Ectodermal cell (in vitro differentiated cells): Measurements from ENCODE around the gene PDXP.

ENCODE experiments used
- H3K27ac ChIP-seq: 2 replicates; pipeline ENCODE4 v1.7.0; 2013; ENCODE audit warnings: mild to moderate bottlenecking, low read depth, low read length; ENCODE audit not compliant: insufficient read depth, poor library complexity, severe bottlenecking
- H3K27me3 ChIP-seq: 2 replicates; pipeline ENCODE4 v1.7.0; 2013; ENCODE audit warnings: mild to moderate bottlenecking, low read length; ENCODE audit not compliant: insufficient read depth, control insufficient read depth, poor library complexity, severe bottlenecking
- H3K36me3 ChIP-seq: one replicate; pipeline ENCODE4 v1.7.0; 2013; ENCODE audit warnings: low read length; ENCODE audit not compliant: control insufficient read depth, insufficient read depth
- H3K4me1 ChIP-seq: one replicate; pipeline ENCODE4 v1.7.0; 2013; ENCODE audit warnings: low read length; ENCODE audit not compliant: control insufficient read depth, insufficient read depth
- H3K4me3 ChIP-seq: 2 replicates; pipeline ENCODE4 v1.7.0; 2013; ENCODE audit warnings: low read depth, low read length, control low read depth; ENCODE audit not compliant: insufficient read depth
- H3K9me3 ChIP-seq: 2 replicates; pipeline ENCODE4 v1.7.0; 2013; ENCODE audit warnings: mild to moderate bottlenecking, low read length, moderate library complexity; ENCODE audit not compliant: control insufficient read depth
- WGBS, 2 experiments: methylation state at CpG; one replicate each; pipeline ENCODE4 v1.1.7; 2013; ENCODE audit warnings: missing lambda C conversion rate in 2 of 2; 5-methylcytosine and 5-hydroxymethylcytosine counted together

Gene PDXP

DNA sequence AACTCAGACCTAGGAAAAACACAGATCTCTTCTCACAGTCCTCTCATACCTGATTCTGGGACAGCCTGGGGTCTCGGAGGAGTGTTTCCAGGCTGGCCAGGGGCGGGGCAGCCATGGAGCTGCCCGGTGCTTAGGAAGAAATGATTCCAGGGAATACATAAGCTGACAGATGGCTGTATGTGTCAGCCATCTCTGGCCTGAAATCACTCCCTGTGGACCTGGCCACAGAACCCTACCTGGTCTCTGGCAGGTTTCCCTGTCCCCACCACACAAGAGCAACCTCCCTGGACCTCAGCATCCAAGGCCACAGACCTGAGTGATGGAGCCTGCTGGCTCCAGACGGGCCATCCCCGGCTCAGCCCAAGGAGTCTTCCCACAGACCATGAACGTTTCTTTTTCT lies 39.8 kb upstream of the PDXP start:
- WGBS, 2 experiments = 95 to 97% methylated on average over 6 of the region's 6 CpGs
- Histone ChIP-seq H3K27ac (no peak overlapping the region), H3K4me1 (no peaks in the 10 kb centered on the region)

DNA sequence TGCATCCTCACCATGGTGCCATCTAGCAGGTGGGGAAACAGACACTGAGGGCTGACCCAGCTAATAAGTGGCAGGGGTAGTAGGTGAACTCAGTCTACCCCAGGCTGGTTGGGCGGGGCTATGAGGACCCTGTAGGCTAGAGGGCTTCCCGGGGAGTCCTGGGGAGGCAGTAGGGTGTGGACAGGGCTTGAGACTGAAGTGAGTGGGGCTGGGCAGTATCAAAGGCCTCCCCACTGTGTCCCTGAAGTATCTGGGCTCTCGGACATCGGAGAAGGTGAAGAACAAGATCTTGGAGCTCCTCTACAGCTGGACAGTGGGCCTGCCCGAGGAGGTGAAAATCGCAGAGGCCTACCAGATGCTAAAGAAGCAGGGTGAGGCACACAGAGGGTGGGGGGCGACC lies 38.5 kb upstream of the PDXP start:
- no peak overlapping the region for H3K4me3 ChIP-seq
- H3K27ac ChIP-seq = no peak overlapping the region
- peaks cover 8% of the 10 kb centered on the region for H3K36me3 ChIP-seq
- WGBS, 2 experiments = 92 to 95% methylated on average over 7 of the region's 7 CpGs
- no peaks in the 10 kb centered on the region for H3K9me3 ChIP-seq
- H3K27me3 ChIP-seq = no peaks in the 10 kb centered on the region
- no peaks in the 10 kb centered on the region for H3K4me1 ChIP-seq

More for the DNA sequence above, 39.8 kb upstream of the PDXP start:
- Histone ChIP-seq H3K9me3 (no peaks in the 10 kb centered on the region), H3K4me3 (no peak overlapping the region), H3K27me3 (no peaks in the 10 kb centered on the region), H3K36me3 (peaks cover 9% of the 10 kb centered on the region)

- H3K4me1 ChIP-seq = no peaks in the 10 kb centered on the region
- H3K36me3 ChIP-seq = peaks cover 8% of the 10 kb centered on the region
- no peaks in the 10 kb centered on the region for H3K9me3 ChIP-seq
- no peaks in the 10 kb centered on the region for H3K27me3 ChIP-seq
- no peak overlapping the region for H3K4me3 ChIP-seq
- WGBS, 2 experiments = 95 to 97% methylated on average over 12 of the region's 12 CpGs
- no peak overlapping the region for H3K27ac ChIP-seq
Observed at GRCh38 chr22:37621352-37621860, 37.1 kb upstream of the PDXP start.

GRCh38 chr22:37623075-37624016 lies 35.2 kb upstream of the PDXP start:
- WGBS, 2 experiments = 74 to 76% methylated on average over 22 of the region's 22 CpGs
- H3K9me3 ChIP-seq = no peaks in the 10 kb centered on the region

DNA sequence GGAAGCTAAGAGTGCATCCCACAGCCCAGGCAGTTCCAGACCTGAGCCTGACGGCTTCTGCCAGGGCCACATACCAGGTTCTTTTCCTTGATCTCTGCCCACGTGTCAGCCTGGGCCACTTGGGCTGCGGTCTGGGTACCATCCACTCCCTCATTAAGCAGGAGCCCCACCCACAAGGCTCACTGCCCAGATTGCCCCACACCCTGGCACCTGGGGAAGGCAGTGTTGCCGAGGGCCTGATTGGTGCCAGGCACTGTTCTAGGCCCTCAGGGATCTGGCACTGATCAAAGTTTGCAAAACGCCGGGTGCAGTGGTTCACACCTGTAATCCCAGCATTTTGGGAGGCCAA lies 34.5 kb upstream of the PDXP start:
- WGBS, 2 experiments = 90 to 91% methylated on average over 6 of the region's 6 CpGs

More at GRCh38 chr22:37623075-37624016, 35.2 kb upstream of the PDXP start:
- H3K4me1 ChIP-seq = no peaks in the 10 kb centered on the region
- no peak overlapping the region for H3K27ac ChIP-seq
- H3K36me3 ChIP-seq = peaks cover 3% of the 10 kb centered on the region
- no peaks in the 10 kb centered on the region for H3K27me3 ChIP-seq
- H3K4me3 ChIP-seq = no peak overlapping the region

DNA sequence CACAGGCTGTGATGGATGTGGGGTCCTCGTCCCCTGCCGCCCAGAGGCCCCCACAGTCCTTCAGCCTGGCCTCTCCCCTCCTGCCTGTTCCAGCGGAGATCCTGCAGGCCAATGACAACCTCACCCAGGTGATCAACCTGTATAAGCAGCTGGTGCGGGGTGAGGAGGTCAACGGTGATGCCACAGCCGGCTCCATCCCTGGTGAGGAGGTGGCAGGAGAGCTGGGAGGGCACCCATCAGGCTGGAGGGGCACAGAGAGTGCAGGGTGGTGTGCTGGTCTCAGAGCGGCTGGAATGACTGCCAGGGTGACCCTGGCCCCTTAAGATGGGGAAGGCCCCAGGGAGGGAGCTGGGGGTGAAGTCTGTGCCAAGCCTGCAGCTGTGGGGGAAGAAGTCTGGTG lies 33.6 kb upstream of the PDXP start:
- no peak overlapping the region for H3K27ac ChIP-seq
- H3K4me1 ChIP-seq = no peaks in the 10 kb centered on the region
- no peaks in the 10 kb centered on the region for H3K27me3 ChIP-seq
- no peaks in the 10 kb centered on the region for H3K9me3 ChIP-seq
- H3K36me3 ChIP-seq = peaks cover 8% of the 10 kb centered on the region
- H3K4me3 ChIP-seq = no peak overlapping the region
- 93 to 97% methylated on average over 7 of the region's 7 CpGs for WGBS, 2 experiments

More for the DNA sequence above, 34.5 kb upstream of the PDXP start:
- H3K27ac ChIP-seq = no peak overlapping the region
- no peaks in the 10 kb centered on the region for H3K27me3 ChIP-seq
- no peaks in the 10 kb centered on the region for H3K4me1 ChIP-seq
- peaks cover 3% of the 10 kb centered on the region for H3K36me3 ChIP-seq
- H3K4me3 ChIP-seq = no peak overlapping the region
- no peaks in the 10 kb centered on the region for H3K9me3 ChIP-seq

- 92 to 96% methylated on average over 14 of the region's 14 CpGs for WGBS, 2 experiments
- peaks cover 8% of the 10 kb centered on the region for H3K36me3 ChIP-seq
- H3K4me3 ChIP-seq = no peak overlapping the region
- no peak overlapping the region for H3K27ac ChIP-seq
- H3K27me3 ChIP-seq = no peaks in the 10 kb centered on the region
- no peaks in the 10 kb centered on the region for H3K4me1 ChIP-seq
- H3K9me3 ChIP-seq = no peaks in the 10 kb centered on the region
Observed at GRCh38 chr22:37625737-37626136, 32.8 kb upstream of the PDXP start.

GRCh38 chr22:37626144-37626543 lies 32.4 kb upstream of the PDXP start:
- no peak overlapping the region for H3K27ac ChIP-seq
- WGBS, 2 experiments = 90 to 91% methylated on average over 11 of the region's 11 CpGs
- H3K9me3 ChIP-seq = no peaks in the 10 kb centered on the region
- H3K36me3 ChIP-seq = peaks cover 8% of the 10 kb centered on the region
- no peaks in the 10 kb centered on the region for H3K4me1 ChIP-seq
- no peak overlapping the region for H3K4me3 ChIP-seq
- no peaks in the 10 kb centered on the region for H3K27me3 ChIP-seq

- no peaks in the 10 kb centered on the region for H3K4me1 ChIP-seq
- no peaks in the 10 kb centered on the region for H3K27me3 ChIP-seq
- 90 to 93% methylated on average over 13 of the region's 13 CpGs for WGBS, 2 experiments
- H3K36me3 ChIP-seq = peaks cover 8% of the 10 kb centered on the region
- no peak overlapping the region for H3K4me3 ChIP-seq
- no peak overlapping the region for H3K27ac ChIP-seq
- H3K9me3 ChIP-seq = no peaks in the 10 kb centered on the region
Observed at GRCh38 chr22:37626556-37627075, 31.9 kb upstream of the PDXP start.

- WGBS, 2 experiments = 92 to 94% methylated on average over 7 of the region's 7 CpGs
- no peak overlapping the region for H3K4me3 ChIP-seq
- no peaks in the 10 kb centered on the region for H3K9me3 ChIP-seq
- H3K36me3 ChIP-seq = peaks cover 8% of the 10 kb centered on the region
- no peaks in the 10 kb centered on the region for H3K27me3 ChIP-seq
- no peaks in the 10 kb centered on the region for H3K4me1 ChIP-seq
- H3K27ac ChIP-seq = no peak overlapping the region
Observed at GRCh38 chr22:37627121-37627520, 31.4 kb upstream of the PDXP start.
